ES-I3 (cell line): ENCODE results near the gene TRAPPC8.
"Not testable (repeated sequence)": the region's sequence is repeated elsewhere in the genome, so short reads cannot be mapped to it uniquely, and the experiment has no call there.

Experiments
- H3K36me3 ChIP-seq: 2 replicates; pipeline ENCODE4 v1.6.1; 2013; ENCODE audit warnings: mild to moderate bottlenecking, low read length, control low read depth, moderate library complexity; ENCODE audit not compliant: insufficient read depth
- H3K4me1 ChIP-seq: 2 replicates; pipeline ENCODE4 v1.6.1; 2013; ENCODE audit warnings: mild to moderate bottlenecking, control low read depth, low read length; ENCODE audit not compliant: insufficient read depth
- H3K9ac ChIP-seq: 2 replicates; pipeline ENCODE4 v1.6.1; 2013; ENCODE audit warnings: low read depth, mild to moderate bottlenecking, low read length, moderate library complexity
- H3K9me3 ChIP-seq: 2 replicates; pipeline ENCODE4 v1.6.1; 2013; ENCODE audit warnings: mild to moderate bottlenecking, low read length, moderate library complexity; ENCODE audit not compliant: control insufficient read depth, insufficient read depth

TRAPPC8 gene

GRCh38 chr18:31920277-31920676 lies 22.7 kb downstream of the TRAPPC8 start:
- H3K9me3 ChIP-seq: no peaks in the 10 kb centered on the region
- H3K9ac ChIP-seq: no peak overlapping the region
- H3K4me1 ChIP-seq: no peaks in the 10 kb centered on the region
- H3K36me3 ChIP-seq: peaks cover 4% of the 10 kb centered on the region; the same call in 1 of the 2 replicates

GRCh38 chr18:31919366-31919765 lies 23.6 kb downstream of the TRAPPC8 start:
- not testable (repeated sequence) for H3K9me3 ChIP-seq, H3K9ac ChIP-seq, H3K36me3 ChIP-seq, H3K4me1 ChIP-seq

DNA sequence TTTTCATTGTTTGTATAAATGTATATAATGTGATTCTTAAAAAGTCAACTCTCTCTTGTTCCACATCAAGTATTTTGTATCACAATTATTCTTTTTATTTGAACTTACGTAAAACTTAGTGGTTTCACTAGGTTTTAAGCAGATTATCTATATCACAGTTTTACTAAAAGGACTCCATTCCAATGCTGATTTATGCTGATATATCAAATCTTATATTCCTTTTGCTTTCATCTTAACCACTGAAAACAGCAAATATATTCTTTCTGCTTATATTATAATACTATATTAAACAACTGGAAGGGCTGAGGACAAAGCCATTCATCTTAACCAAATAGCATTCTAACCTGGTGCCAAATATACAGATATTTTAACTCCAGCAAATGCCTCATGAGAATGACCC lies 24.2 kb downstream of the TRAPPC8 start:
- Histone ChIP-seq H3K4me1 (no peaks in the 10 kb centered on the region), H3K9me3 (no peaks in the 10 kb centered on the region), H3K9ac (no peak overlapping the region), H3K36me3 (peaks cover 4% of the 10 kb centered on the region; the same call in 1 of the 2 replicates)

DNA sequence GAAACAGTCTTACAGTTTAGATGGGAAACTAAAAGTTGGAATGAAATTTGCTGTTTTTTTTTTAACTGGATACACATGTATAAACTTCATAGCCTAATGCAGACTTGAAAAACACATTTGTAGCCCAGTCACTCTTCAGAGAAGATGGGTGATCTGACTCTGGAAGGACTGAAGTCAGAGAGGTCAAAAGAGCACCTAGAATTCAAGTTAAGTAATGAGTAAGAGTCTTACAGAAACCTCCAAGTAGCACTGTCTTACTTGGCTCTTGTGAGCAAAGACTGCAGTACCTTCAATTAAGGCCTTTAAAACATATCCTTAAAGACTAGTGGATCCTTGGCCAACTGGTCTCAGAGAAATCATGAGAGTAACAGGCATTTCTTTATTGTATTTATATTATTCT lies 41.9 kb downstream of the TRAPPC8 start:
- Histone ChIP-seq H3K9me3 (no peaks in the 10 kb centered on the region), H3K4me1 (no peaks in the 10 kb centered on the region), H3K9ac (no peak overlapping the region), H3K36me3 (peaks cover 12% of the 10 kb centered on the region)

GRCh38 chr18:31899771-31900170 lies 43.2 kb downstream of the TRAPPC8 start:
- H3K4me1 ChIP-seq, H3K9ac ChIP-seq, H3K9me3 ChIP-seq: not testable (repeated sequence)
- H3K36me3 ChIP-seq: peaks cover 12% of the 10 kb centered on the region

DNA sequence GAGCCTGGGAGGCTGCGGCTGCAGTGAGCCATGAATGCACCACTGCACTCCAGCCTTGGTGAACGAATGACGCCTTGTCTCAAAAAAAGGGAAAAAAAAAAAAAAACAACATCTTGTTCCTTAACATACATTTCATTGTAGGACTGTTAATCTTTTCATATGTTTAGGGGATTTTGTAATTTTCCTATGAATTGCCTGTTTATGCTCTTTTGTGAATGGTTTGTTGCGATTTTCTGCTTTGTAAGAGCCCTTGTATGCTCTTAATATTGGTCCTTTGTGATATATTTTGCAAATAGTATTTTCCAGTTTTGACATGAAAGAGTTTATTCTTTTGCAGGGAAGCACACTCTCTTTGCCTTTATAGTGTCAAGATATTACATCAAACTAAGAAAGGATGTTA lies 50.0 kb downstream of the TRAPPC8 start:
- Histone ChIP-seq H3K9me3 (no peaks in the 10 kb centered on the region), H3K36me3 (0 out of 2 replicates have a peak, but pooled peaks cover 3% of the 10 kb centered on the region), H3K9ac (no peak overlapping the region), H3K4me1 (no peaks in the 10 kb centered on the region)

GRCh38 chr18:31891566-31891965 lies 51.4 kb downstream of the TRAPPC8 start:
- H3K9ac ChIP-seq: no peak overlapping the region
- H3K9me3 ChIP-seq: no peaks in the 10 kb centered on the region
- no peaks in the 10 kb centered on the region for H3K4me1 ChIP-seq
- peaks cover 4% of the 10 kb centered on the region; the same call in 1 of the 2 replicates for H3K36me3 ChIP-seq

- no peak overlapping the region for H3K9ac ChIP-seq
- peaks cover 8% of the 10 kb centered on the region; the same call in 1 of the 2 replicates for H3K36me3 ChIP-seq
- peaks cover 8% of the 10 kb centered on the region; the same call in 1 of the 2 replicates for H3K9me3 ChIP-seq
- no peaks in the 10 kb centered on the region for H3K4me1 ChIP-seq
These were observed 58.9 kb downstream of the TRAPPC8 start for GRCh38 chr18:31884020-31884419.

DNA sequence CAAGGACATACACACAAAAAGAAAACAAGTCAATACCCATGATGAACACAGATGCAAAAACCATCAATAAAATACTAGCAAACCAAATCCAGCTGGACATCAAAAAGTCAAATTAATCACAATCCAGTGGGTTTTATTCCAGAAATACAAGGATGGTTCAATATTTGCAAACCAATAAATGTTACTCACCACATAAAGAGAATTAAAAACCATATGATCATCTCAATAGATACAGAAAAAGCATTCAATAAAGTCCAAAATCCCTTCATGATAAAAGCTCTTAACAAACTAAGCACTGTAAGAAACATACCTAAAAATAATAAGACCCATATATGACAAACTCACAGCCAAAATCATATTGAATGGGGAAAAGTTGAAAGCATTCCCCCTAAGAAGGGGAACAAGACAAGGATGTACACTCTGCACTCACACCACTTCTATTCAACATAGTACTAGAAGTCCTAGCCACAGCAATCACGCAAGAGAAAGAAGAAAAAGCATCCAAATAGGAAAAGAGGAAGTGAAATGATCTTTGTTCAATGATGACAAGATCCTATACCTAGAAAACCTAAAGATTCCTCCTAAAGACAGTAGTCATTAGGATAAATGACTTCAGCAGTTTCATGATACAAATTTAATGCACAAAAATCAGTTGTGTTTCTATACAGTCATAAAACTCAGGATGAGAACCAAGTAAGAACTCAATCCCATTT lies 62.6 kb downstream of the TRAPPC8 start:
- Histone ChIP-seq H3K9me3 (peaks cover 8% of the 10 kb centered on the region; the same call in 1 of the 2 replicates), H3K36me3 (peaks cover 11% of the 10 kb centered on the region), H3K9ac (no peak overlapping the region), H3K4me1 (no peaks in the 10 kb centered on the region)

- peaks cover 11% of the 10 kb centered on the region for H3K36me3 ChIP-seq
- H3K4me1 ChIP-seq: no peaks in the 10 kb centered on the region
These were observed 64.6 kb downstream of the TRAPPC8 start for GRCh38 chr18:31878358-31878757.

GRCh38 chr18:31877900-31878299 lies 65.0 kb downstream of the TRAPPC8 start:
- H3K36me3 ChIP-seq: peaks cover 14% of the 10 kb centered on the region
- no peak overlapping the region for H3K9ac ChIP-seq
- no peaks in the 10 kb centered on the region for H3K4me1 ChIP-seq
- peaks cover 6% of the 10 kb centered on the region; the same call in 1 of the 2 replicates for H3K9me3 ChIP-seq

More at GRCh38 chr18:31878358-31878757, 64.6 kb downstream of the TRAPPC8 start:
- H3K9me3 ChIP-seq: peaks cover 8% of the 10 kb centered on the region; the same call in 1 of the 2 replicates
- H3K9ac ChIP-seq: no peak overlapping the region

DNA sequence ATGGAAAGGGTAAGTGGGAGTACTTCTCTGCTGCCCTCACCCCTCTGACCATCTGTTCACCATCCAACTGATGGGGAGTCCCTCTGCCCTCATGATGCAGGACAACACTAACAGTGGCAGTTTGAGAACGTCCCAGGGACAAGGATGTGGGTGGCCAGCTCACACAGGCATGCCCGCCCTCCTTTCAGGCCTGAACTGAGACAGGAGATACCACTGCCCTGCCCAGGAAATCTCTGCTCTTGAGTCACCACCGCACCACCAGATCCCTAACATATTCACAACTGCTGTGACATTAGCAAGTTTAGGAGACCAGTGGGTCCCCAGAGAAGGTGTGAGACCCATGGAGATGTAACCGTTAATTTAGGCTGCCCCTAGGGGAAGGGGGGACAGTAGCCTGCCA lies 66.2 kb downstream of the TRAPPC8 start:
- Histone ChIP-seq H3K9ac (no peak overlapping the region), H3K36me3 (peaks cover 14% of the 10 kb centered on the region), H3K9me3 (peaks cover 6% of the 10 kb centered on the region; the same call in 1 of the 2 replicates), H3K4me1 (no peaks in the 10 kb centered on the region)

GRCh38 chr18:31875301-31875700 lies 67.6 kb downstream of the TRAPPC8 start:
- Histone ChIP-seq H3K36me3 (peaks cover 14% of the 10 kb centered on the region), H3K4me1 (no peaks in the 10 kb centered on the region), H3K9me3 (no peaks in the 10 kb centered on the region), H3K9ac (no peak overlapping the region)

DNA sequence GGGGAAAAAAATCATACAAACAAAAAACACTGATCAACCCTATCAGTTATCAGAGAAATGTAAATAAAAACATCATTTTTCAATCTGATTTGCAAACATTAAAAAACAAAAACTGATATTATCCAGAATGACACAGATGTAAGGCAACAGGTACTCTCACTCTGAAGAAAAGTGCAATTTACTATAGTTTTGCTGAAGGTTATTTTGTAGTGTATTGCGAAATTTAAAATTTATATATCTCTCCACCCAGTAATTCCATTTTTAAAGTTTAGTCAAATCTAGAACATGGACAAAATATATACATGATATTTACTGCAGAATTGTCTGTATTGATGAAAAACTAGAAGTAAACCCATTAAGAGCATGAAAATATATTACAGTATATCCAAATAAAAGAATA lies 79.8 kb downstream of the TRAPPC8 start:
- no peaks in the 10 kb centered on the region for H3K9me3 ChIP-seq
- peaks cover 4% of the 10 kb centered on the region; the same call in 1 of the 2 replicates for H3K36me3 ChIP-seq
- no peaks in the 10 kb centered on the region for H3K4me1 ChIP-seq
- no peak overlapping the region for H3K9ac ChIP-seq

DNA sequence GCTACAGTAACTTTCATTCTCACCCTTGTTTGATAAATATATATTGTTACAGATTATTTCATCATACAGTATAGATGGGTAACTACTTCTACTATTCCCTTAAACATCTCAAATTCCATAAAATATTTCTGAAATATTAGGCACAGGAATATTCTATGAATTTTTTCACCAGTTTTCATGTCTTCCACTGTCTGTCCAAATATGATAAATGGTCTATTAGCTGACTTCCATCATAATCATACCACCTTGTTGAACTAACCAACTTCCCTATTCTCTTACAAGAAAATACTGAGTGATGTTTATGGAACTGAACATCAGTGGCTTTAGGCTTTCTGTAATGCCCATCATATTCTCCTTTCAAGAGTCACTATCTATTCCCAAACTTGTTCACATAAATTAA lies 82.4 kb downstream of the TRAPPC8 start:
- no peaks in the 10 kb centered on the region for H3K4me1 ChIP-seq
- H3K36me3 ChIP-seq: peaks cover 4% of the 10 kb centered on the region; the same call in 1 of the 2 replicates
- H3K9me3 ChIP-seq: no peaks in the 10 kb centered on the region
- no peak overlapping the region for H3K9ac ChIP-seq
